PC-3 (cell line): ENCODE results near the gene DHX16.
A peak's percentile ranks its signal among the peaks of the same experiment; 100 is the strongest.

Experiments used
- CTCF ChIP-seq: fragments of 300-600 bp; sonication (generic); conservative IDR thresholded peaks from 2 replicates; pipeline ENCODE4 v1.5.1; 2017; ENCODE audit warnings: antibody characterized with exemption, low read depth, mild to moderate bottlenecking, low read length
- EZH2 ChIP-seq: fragments of 300-600 bp; sonication (generic); IDR thresholded peaks from one replicate; pipeline ENCODE4 v1.6.1; 2017; ENCODE audit warnings: antibody characterized with exemption, mild to moderate bottlenecking, low read length; ENCODE audit not compliant: unreplicated experiment
- EZH2phosphoT487 ChIP-seq: fragments of 300-600 bp; sonication (generic); IDR thresholded peaks from 2 replicates; pipeline ENCODE4 v1.6.1; 2018; ENCODE audit warnings: mild to moderate bottlenecking, antibody characterized with exemption, low read length, borderline replicate concordance

- TF ChIP-seq CTCF (peak; percentile 68), EZH2 (no peak), EZH2phosphoT487 (no peak)
Observed at GRCh38 chr6:30612213-30612612, 60.6 kb downstream of the DHX16 start.
